Eye (tissue), 1 donor: ENCODE data around the gene PI4KA.

Experiments
- DNase-seq: peaks from one replicate; pipeline ENCODE4 v3.0.0-alpha.2; 2015

The PI4KA gene

DNA sequence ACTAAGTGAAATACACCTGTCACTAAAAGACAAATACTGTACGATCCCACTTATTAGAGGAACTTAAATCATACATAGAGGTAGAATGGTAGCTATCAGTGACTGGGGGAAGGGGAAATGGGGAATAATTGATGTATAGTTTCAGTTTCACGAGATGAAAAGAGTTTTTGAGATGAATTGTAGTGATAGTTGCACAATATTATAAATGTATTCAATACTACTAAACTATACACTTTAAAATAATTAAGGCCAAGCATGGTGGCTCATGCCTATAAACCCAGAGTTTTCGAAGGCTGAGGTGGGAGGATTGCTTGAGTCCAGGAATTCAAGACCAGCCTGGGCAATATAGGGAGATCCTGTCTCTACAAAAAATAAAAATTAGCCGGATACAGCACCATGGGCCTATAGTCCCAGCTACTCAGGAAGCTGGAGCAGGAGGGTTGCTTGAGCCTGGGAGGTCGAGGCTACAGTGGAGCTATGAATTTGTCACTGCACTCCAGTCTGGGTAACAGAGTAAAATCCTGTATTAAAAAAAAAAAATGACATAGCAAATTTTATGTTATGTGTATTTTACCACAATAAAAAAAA lies 44.3 kb downstream of the PI4KA start:
- no peak for DNase-seq

DNA sequence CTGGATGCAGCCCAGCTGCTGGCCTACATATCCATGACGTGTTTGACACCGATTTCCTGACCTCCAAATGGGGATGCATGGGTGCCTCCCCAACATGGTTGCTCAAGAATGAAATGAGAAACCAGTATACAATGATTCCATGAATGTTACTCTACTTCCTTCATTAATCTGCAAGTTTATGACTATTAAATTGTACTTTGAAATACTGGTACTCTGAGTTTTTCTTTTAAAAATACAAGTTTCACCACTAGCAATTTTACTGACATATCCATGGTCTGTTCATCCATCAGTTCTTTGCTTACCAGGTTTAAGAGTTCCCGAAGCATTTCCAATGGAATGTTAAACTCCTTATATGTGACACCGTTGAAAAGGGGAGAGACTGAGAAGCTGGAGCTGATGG lies 45.6 kb downstream of the PI4KA start:
- no peak for DNase-seq

DNA sequence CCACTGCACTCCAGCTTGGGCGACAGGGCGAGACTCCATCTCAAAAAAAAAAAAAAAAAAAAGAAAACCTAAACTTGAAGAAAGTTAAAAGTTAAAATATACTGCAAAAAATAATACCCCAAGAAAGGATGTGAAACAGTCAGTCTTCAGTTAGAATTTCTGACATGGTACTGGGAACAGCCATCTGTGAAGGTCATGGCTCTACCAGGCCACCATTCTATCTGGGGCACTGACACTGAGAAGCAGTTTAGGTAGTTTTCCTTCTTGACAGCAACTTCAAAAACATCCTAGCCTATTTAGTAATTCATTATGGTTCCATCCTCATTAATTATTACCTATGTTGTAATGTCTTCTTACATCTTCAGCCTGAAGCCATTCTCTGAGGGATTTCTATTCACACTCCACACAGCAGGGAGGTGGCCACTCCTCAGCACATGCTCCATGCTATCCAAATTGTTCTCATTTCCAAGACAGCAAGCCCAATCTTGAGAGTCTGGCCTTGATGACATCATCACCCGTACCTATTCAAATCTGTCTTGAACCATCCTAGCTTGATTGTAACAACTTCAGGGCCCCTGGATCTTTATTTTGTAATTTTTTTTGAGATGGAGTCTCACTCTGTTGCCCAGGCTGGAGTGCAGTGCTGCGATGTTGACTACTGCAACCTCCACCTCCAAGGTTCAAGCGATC lies 46.5 kb downstream of the PI4KA start:
- no peak for DNase-seq

DNA sequence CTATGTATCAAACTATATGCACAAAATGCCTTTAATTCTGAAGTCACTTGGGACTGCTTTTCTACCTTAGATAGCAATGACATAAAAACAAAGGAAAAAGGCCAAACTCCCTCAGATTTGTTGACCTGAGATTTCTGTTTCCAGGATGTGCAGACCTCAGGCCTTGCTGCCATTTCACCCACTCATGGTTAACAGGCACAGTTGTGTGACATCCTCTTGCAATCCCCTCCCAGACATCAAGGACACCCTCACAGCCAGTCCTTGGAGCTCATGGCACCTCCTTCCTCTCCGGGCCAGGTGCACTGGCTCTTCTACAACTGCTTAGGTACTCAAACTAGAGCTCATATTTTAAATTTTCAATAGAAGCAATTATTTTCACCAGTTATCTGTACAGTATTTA lies 47.4 kb downstream of the PI4KA start:
- no peak for DNase-seq

DNA sequence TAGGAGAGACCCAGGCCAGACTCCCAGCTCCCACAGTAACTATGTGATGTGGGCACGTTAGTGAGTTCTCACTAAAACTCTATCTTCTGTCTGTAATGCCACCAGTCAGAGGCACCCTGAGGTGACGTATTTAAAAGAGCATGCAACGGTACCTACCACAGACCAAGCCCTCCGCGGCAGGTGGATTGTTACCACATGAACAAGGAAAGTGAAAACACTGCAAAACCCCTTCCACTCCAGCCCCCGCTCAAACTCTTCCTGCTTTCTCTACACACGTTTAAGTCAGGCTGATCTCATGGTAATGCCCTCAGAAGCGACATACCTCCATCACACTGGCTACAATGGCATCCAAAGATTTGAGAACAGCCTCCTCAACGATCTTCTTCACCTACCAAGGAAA lies 48.0 kb downstream of the PI4KA start:
- DNase-seq, result no peak

DNA sequence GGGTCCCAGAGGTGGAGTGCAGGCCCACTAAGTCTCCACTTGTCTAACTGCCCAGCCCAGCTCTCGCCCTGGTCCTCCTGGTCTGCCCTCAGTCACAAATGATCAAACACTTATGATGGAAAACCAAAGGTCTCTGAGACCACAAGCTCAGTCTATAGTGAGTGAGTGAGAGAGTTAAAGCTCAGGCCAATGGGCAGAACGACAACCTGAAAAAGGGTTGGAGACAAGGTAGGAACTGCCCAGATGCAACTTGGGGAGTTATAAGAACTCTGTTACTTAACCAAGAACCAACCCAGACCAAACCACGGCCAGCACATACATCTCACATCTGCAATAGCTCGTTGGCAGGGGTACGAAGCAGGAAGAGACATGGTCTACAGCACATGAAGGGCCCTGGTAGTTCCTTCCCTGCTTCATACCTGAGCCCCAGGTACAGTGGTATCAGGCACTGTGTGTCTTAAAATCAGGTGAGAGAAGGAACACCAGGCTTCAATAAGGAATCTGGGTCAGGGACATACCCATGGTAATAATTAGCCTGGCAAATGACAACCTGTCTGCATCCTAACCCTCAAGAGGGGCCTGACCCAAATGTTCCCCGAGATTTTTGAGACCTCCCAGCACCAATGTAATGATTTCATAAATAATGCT lies 48.9 kb downstream of the PI4KA start:
- DNase-seq, result no peak

DNA sequence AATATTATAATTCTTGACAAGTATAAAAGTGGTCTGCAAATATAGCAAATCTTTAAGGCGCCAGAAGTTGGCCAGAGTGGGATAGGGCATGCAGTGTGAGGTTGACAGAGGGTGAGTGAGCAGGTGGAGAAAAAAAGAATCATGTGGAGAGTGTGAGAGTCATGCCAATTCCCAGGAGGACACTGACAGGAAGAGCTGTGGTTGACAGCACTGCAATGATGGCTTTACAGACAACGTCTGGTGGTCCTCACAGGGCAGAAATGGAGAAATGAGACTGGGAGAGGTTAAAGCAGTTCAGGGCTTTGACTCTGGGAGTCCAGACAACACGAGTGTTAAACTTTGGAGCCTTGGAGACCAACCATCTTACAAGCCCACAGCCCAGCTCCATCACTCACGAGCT lies 49.8 kb downstream of the PI4KA start:
- no peak for DNase-seq

DNA sequence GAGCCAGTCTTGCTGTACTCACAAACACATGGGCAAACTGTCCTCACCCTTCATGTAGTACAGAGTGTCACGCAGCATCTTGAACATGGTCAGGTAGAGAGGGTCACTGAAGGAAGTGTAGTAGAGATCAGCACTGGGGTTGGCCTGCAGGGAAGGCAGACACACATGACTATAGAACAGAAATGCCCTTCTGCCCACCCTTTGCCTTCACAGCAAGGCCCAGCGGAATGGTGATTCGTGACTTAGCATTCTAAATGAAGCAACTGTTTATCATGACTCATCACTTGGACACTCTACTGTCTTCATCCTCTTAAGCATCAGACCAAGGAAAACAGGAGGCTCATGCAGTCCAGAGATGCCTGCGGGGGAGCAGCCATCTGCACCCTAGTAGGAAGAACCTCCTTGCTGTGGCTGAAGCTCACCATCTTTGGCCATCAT lies 51.3 kb downstream of the PI4KA start:
- DNase-seq, result no peak

DNA sequence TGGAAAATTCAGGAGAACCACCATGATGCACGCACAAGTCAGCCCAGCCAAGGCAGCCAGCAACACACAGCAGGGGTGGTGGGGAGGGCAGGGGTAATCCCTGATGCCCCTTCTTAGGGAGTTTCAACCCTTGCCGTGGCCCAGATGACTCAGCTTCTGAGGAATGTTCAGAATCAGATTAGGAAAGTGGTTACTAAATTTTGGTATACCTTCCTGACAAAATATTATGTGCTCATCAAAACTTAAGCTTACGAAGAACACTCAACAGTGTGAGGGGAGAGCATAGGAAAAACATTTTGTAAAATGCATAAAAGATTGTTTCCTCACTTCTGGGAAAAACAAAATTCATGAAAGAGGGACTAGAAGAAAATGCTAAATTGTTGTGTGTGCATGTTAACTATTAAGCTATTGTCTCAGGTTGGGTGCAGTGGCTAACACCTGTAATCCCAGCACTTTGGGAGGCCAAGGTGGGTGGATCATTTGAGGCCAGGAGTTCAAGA lies 52.6 kb downstream of the PI4KA start:
- no peak for DNase-seq

DNA sequence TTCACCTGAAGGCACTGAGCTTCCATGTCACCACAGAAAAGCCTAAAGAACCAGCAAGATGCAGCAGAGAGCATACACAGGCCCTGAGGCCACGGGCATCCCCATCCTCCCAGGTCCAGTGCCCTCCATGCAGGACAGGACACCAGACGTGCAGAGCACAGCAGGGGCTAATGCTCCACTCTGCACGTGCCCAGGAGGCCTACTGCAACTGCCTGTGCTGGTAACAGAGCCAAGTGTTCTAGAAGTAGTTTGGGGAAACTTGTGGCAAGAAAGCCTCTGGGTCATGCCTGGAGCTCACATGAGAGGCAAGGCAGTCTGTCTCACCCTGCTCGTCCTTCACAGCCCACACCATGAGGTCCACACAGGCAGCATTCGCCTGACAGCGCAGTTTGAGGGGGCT lies 54.0 kb downstream of the PI4KA start:
- no peak for DNase-seq

DNA sequence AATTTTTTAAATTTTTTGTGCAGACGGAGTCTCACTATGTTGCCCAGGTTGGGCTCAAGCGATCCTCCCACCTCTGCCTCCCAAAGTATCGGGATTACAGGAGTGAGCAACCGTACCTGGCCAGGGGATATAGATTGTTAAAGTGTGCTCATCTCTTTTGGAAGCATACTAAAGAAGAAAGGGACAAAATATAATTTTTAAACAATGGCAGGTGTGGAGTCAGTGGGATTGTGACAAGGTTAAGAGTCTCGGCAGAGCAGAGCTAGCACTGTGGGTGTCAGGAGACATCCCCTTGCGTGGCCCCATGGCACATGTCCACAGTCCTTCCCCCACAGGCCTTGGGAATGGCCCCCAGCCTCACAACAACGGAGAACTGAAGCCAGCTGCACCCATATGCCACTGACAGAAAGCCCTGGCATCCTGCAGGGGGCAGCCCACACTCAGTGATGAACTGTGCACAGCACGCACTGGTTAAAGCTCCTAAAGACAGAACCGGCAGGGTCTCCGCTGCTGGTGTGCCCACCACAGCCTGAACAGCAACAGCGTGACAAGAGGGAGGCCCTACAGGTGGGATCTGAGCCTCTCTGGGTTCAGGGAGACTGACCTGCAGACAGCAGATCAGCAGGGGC lies 54.8 kb downstream of the PI4KA start:
- peak; percentile 65 for DNase-seq

DNA sequence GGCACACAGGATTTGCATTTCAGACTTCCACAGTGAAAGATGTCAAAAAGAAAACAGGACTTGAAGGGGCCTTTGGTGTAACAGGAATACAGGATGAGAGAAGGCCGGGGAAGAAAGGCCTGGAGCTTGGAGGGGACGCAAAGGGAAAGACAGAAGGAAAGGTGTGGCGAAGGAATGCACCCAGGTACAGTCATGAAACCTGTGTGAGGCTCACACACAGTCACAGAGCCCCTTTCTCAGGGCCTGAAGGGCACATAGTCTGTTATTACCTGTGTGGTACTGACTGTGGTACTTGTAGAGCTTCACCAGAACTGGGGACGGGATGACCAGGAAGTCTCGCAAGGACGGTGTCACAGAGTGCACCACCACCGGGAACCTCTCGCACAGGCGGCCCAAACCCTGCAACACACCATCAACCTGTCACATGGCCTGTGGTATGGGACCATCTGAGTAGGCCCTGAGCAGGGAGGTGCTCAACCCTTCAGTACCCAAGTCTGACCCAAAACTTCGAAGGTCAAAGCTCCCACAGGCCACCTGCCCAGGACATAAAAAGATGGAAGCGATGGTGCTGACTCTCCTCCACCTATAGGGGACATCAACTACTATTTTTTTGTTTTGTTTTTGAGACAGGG lies 55.6 kb downstream of the PI4KA start:
- no peak for DNase-seq

DNA sequence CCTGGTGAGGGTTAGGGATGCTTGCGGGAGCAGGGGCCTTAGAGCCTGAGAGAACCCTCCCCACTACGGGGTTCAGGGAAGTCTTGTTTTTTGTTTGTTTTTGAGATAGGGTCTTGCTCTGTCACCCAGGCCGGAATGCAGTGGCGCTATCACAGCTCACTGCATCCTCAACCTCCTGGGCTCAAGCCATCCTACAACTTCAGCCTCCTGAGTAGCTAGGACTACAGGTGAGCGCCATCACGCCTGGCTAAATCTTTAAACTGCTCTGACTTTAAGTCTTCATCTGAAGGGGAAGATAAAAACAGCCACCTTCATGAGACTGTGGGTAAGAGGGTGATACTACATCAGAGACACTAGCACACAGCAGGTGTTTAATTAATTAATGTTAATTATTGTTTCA lies 56.2 kb downstream of the PI4KA start:
- DNase-seq, result no peak

DNA sequence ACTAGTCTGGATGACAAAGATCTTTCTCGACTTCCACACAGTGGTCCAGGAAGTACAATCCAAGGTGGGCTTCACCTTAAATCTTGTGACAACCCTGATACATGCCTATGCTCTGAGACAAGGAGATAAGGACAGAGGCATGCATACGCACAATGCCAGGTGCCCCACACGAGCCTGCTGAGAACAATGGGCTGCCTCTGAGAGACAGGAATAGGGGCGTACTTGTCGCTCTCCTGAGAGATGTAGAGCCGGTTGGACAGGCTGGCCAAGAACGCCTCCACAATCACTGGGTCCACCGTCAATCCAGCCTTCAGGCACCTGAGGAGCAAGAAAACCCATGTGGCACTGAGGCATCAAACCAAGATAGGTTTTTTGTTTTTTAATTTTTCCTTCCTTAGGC lies 59.2 kb downstream of the PI4KA start:
- DNase-seq, result no peak

DNA sequence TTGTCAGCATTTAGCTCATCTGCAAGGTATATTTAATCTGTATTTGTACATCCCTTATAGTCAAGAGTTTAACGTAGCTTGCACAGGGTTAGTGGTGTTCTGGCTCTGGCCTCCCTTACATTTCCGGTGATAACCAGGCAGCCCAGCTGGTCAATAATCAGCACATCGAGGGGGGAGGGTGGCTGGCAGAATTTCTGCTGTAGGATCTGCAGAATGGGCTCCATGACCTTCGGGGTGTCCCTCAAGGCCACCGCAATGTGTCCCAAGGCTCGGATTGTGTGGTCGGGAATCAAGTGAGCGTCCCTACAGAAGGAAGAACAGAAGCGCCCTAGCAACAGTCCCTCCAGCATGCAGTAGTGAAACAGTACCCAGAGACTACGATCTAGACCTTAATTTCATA lies 59.6 kb downstream of the PI4KA start:
- DNase-seq, result no peak

DNA sequence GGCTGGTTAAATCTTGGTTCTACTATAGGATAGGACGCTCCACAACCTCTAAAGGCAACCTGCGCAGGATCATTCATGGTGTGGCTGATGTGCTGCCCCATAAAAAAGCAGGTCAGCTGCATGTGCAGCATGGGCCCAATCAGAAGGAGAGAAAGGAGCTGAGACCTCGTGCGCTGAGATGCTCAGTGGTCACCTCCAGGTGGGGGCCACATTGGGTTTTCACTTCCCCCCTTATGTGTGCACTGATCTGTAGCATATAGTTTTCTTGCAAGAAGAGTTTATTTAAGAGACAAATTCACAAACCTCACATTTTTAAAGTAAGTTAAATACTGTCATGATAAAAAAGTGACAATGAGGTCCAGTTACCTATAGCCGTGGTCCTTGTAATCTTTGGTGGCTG lies 60.4 kb downstream of the PI4KA start:
- DNase-seq, result no peak

DNA sequence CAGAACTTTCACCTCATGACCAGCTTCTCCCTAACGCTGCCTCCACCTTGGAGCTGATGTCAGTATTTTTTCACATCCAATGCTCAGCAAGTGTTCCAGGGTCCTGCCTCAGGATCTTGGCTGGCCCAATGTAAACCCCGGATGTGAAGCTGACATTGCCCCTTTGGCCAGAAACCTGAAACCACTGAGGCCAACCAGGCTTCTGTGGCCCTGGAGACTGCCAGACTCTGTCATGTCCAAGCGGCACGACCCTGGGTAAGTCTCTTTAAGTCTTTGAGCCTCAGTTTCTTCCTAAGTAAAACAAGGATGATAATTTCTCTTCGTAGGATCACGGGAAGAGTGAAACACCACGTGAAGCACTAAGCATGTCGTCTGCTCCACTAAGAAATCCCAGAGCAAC lies 61.9 kb downstream of the PI4KA start:
- no peak for DNase-seq

DNA sequence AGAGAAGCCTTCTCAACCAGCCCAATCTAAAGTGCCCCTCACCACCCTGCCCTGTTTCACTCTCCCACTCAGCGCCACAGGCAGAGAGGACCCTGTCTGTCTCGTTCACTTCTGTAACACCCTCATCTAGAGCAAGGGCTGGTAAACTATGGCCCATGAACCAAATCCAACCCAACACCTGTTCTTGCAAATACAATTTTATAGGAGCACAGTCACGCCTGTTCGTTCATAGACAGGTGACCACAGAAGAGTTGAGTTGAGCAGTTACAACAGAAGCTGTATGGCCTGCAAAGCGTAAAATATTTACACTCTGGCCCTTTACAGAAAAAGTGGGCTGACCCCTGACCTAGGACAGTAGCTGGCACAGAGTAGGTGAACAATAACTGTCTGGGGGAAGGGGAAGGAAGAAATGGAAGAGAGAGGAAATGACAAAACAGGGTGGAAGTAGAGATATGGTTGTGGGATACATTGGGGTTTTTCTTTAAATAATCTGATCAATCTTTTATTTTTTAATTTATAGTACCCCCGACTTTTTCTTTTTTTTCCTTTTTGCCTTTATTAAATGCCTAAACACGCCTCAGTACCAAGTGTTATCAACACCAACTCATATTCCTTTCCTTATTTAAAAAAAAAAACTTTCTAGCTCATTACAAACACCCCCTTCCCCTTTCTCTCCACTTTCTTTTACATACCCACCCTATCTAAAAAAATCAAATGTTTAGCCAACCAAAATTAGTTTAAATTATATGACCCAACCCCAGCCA lies 63.8 kb downstream of the PI4KA start:
- DNase-seq, result no peak

DNA sequence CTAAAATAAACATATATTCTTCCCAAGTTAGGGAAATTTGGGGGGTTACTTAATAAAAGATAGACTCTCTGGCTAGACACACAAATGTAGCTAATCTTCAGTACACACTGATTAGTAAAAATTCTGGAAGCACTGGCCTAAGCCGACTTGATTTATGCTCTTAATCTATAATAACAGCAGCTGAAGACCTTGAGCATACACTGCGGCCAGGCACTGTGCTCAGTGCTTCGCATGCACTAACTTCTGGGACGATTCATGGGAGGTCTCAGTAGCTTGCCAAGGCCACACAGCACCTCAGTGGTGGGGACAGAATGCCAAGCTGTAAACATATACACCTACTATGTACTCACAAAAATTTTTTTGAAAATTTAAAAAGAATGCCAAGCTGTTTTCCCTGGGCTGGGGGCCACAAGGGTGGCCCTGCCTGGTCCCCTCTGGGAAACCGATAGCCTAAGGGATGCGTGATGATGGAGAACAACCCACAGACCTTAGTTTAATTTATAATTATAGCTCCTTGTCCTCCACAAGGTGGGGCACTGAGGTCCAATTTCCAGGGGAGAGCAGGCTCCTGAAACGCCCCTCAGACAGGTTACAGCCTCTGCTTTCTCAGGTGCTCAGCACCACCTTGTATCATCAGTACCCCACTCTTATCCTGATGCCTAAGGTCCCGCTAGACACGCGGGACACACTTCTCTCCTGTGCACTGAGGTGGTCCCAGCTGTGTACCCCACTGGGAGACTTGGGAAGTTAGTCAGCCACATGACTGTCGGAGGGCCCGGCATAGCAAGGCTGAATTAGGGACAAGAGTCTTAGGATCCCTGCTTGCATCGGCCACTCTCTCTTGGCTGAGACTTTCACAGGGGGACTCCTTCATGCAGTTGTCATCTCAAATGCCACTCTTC lies 64.6 kb downstream of the PI4KA start:
- DNase-seq, result no peak

DNA sequence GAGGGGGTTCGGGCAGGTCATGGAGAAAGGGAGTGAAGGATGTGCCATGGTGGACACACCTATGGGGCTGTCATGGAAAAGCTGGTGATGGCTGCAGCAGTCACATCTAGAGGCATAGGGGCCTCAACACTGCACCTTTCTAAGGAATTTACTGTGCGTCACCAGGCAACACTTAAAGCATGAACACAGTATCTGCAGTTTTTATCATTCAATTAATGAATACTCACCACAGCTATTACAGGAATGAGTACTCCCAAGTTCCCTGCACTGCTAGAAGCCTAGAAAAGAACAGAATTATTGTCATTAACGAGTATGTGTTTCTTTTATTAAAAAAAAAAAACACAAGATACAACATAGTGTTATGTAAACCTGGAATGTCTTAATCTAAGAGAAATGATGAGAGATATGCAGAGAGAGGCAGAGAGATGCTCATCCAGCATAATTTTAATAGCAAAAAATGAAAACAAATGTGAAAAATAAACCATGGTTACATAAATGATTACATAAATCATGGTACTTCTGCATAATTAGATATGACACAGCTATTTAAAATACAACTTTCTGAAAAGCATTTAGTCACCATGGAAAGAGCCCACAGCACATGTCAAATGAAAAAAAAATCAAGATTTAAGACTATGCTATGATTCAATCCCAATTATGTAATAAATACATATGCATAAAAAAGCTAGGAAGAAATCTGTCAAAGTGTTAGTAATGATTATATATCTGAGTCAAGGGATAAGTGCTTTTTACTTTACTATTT lies 65.5 kb downstream of the PI4KA start:
- DNase-seq, result no peak
